Prostate gland (tissue), 1 donor: ENCODE measurements around the gene FBXW7.

ENCODE experiments used
- POLR2A ChIP-seq: fragments of 450-650 bp; IDR thresholded peaks from one replicate; pipeline ENCODE4 v1.6.1; 2016; ENCODE audit warnings: antibody characterized with exemption, mild to moderate bottlenecking
- POLR2AphosphoS5 ChIP-seq: sonication (generic); formaldehyde crosslinking; IDR thresholded peaks from one replicate; pipeline ENCODE4 v1.6.1; 2017; ENCODE audit warnings: antibody characterized with exemption

DNA sequence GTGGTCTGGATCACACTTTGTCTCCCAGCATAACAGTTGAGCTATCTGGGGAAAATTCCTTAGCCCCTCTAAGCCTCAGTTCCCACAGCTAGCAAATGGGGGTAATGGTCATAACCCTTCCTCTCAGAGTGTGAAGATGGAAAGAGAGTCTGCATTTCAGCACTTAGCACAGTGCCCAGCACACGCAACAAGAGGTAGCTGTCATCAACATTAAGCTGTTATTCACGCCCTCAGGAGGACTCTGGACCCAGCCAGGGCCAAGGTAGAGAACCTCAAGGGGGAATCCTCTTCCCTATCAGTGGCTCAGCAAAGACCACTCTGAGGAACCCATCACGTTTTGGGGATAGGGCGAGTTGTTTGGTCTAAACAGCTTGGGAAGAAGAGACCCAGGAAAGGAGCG is 258.6 kb downstream of the FBXW7 start:
- TF ChIP-seq POLR2A (no peak), POLR2AphosphoS5 (no peak)
